Sigmoid colon (tissue), 7 donors: Measurements from ENCODE around the gene ASCL3. TPM values are rescaled to one million over a fixed set of nuclear protein-coding genes. Genes with fewer than 3 reads are reported as not detected.
"Not testable (repeated sequence)": the region's sequence is repeated elsewhere in the genome, so short reads cannot be mapped to it uniquely, and the experiment has no call there.

Experiments
- DNase-seq: peaks from one replicate; pipeline ENCODE4 v3.0.0-alpha.2; 2019
- H3K27ac ChIP-seq, 4 donors: fragments of 200-600 bp; sonication (generic); one replicate each; pipeline ENCODE4 v1.5.1; 2016 to 2019; ENCODE audit warnings: mild to moderate bottlenecking in 1 of 4
- H3K27me3 ChIP-seq, 3 donors: fragments of 200-600 bp; sonication (generic); one replicate each; pipeline ENCODE4 v1.5.1; 2019; ENCODE audit warnings: mild to moderate bottlenecking in 1 of 3
- H3K36me3 ChIP-seq, 4 donors: fragments of 200-600 bp; sonication (generic); one replicate each; pipeline ENCODE4 v1.5.1; 2016 to 2019
- H3K4me1 ChIP-seq, 4 donors: fragments of 200-600 bp; sonication (generic); one replicate each; pipeline ENCODE4 v1.5.1; 2017 to 2019
- H3K4me3 ChIP-seq, 4 donors: fragments of 200-600 bp; sonication (generic); one replicate each; pipeline ENCODE4 v1.5.1; 2017 to 2019; ENCODE audit warnings: mild to moderate bottlenecking in 2 of 4, moderate library complexity in 1 of 4
- H3K9me3 ChIP-seq, 4 donors: fragments of 200-600 bp in 3 of 4; sonication (generic) in 3 of 4; one replicate each; pipeline versions ENCODE4 v1.5.1 to v1.6.1; 2013 to 2019
- CTCF ChIP-seq, 4 experiments: fragments of 450-650 bp in 3 of 4; fragments of 200-600 bp in 1 of 4; IDR thresholded peaks; one replicate each; pipeline ENCODE4 v1.5.1; 2016 to 2019; ENCODE audit warnings: antibody characterized with exemption in 4 of 4, mild to moderate bottlenecking in 3 of 4, moderate library complexity in 2 of 4
- EP300 ChIP-seq, 4 donors: sonication (generic); formaldehyde crosslinking; IDR thresholded peaks; one replicate each; pipeline ENCODE4 v1.6.1; 2017; ENCODE audit warnings: antibody characterized with exemption in 4 of 4
- POLR2A ChIP-seq, 2 donors: fragments of 450-650 bp; IDR thresholded peaks; one replicate each; pipeline ENCODE4 v1.6.1; 2016; ENCODE audit warnings: antibody characterized with exemption in 2 of 2, mild to moderate bottlenecking in 2 of 2, moderate library complexity in 2 of 2
- POLR2AphosphoS5 ChIP-seq, 4 donors: sonication (generic); formaldehyde crosslinking; IDR thresholded peaks; one replicate each; pipeline ENCODE4 v1.6.1; 2017; ENCODE audit warnings: antibody characterized with exemption in 4 of 4
- WGBS, 2 donors: extraction: QIAGEN DNeasy Blood & Tissue Kit; methylation state at CpG; one replicate each; pipeline ENCODE4 v1.1.7; 2013; 5-methylcytosine and 5-hydroxymethylcytosine counted together
- intact Hi-C: fragments of 100-400 bp; cut with DNase I; formaldehyde crosslinking; loops from one replicate; pipeline ENCODE4 v1.15.1; 2023
- polyA plus RNA-seq, 3 donors: library from polyadenylated mRNA; stranded (reverse); fragments of 200-250 nt; gene quantifications; one replicate each; pipeline ENCODE4 v1.2.3, GENCODE V29; 2013
- total RNA-seq, 4 donors: library from RNA; depleted of rRNA; stranded (reverse); fragments of >200 nt; gene quantifications; one replicate each; pipeline ENCODE4 v1.1.0, GENCODE V29; 2016
- donor health status: healthy with polysubstance abuse.
- donor health status: Bipolar disorder and iron deficiency.
- donor health status: healthy.

The ASCL3 gene
- total and polyA plus RNA-seq, 7 donors = not detected

- H3K4me3 ChIP-seq = no peak overlapping the region
- 94 to 95% methylated on average over 5 of the region's 5 CpGs for WGBS, 2 donors
Observed at GRCh38 chr11:8985462-8985861, 42.6 kb upstream of the ASCL3 start.

GRCh38 chr11:8983552-8983951, 40.7 kb upstream of the ASCL3 start:
- DNase-seq = no peak
- no peak for TF ChIP-seq EP300 (IDR thresholded peaks at IDR 0.05)
- TF ChIP-seq POLR2AphosphoS5 (IDR thresholded peaks at IDR 0.05) = no peak
- TF ChIP-seq POLR2A (IDR thresholded peaks at IDR 0.05) = no peak
- no peak for TF ChIP-seq CTCF (IDR thresholded peaks at IDR 0.05)
- no peak overlapping the region for H3K4me3 ChIP-seq
- H3K36me3 ChIP-seq = no peaks in the 10 kb centered on the region
- no peaks in the 10 kb centered on the region for H3K27me3 ChIP-seq
- intact Hi-C loops = no loop called here
- 83 to 88% methylated on average over 2 of the region's 2 CpGs for WGBS, 2 donors
- H3K9me3 ChIP-seq = no peaks in the 10 kb centered on the region
- H3K4me1 ChIP-seq = no peaks in the 10 kb centered on the region
- H3K27ac ChIP-seq = no peak overlapping the region

More at GRCh38 chr11:8985462-8985861, 42.6 kb upstream of the ASCL3 start:
- Histone ChIP-seq H3K9me3 (no peaks in the 10 kb centered on the region), H3K36me3 (no peaks in the 10 kb centered on the region), H3K27me3 (no peaks in the 10 kb centered on the region), H3K4me1 (no peaks in the 10 kb centered on the region), H3K27ac (no peak overlapping the region)
- no peak for TF ChIP-seq POLR2A (IDR thresholded peaks at IDR 0.05)
- intact Hi-C loops = no loop called here
- DNase-seq = no peak

GRCh38 chr11:8980485-8980884, 37.7 kb upstream of the ASCL3 start:
- Histone ChIP-seq H3K36me3 (no peaks in the 10 kb centered on the region), H3K4me1 (no peaks in the 10 kb centered on the region), H3K4me3 (no peak overlapping the region), H3K27ac (no peak overlapping the region), H3K9me3 (no peaks in the 10 kb centered on the region), H3K27me3 (no peaks in the 10 kb centered on the region)
- intact Hi-C loops = no loop called here
- no peak for DNase-seq
- 74 to 82% methylated on average over 3 of the region's 3 CpGs for WGBS, 2 donors
- no peak for TF ChIP-seq EP300 (IDR thresholded peaks at IDR 0.05)
- no peak for TF ChIP-seq POLR2AphosphoS5 (IDR thresholded peaks at IDR 0.05)
- TF ChIP-seq POLR2A (IDR thresholded peaks at IDR 0.05) = no peak
- TF ChIP-seq CTCF (IDR thresholded peaks at IDR 0.05) = no peak

GRCh38 chr11:8979365-8979764, 36.5 kb upstream of the ASCL3 start:
- H3K27ac ChIP-seq, H3K27me3 ChIP-seq, H3K36me3 ChIP-seq, DNase-seq, intact Hi-C loops, H3K9me3 ChIP-seq, H3K4me1 ChIP-seq, H3K4me3 ChIP-seq: not testable (repeated sequence)
- whole genome bisulfite sequencing, 2 donors = 90 to 92% methylated on average over 5 of the region's 7 CpGs

- intact Hi-C loops = no loop called here
- Histone ChIP-seq H3K4me1 (no peaks in the 10 kb centered on the region), H3K27ac (no peak overlapping the region), H3K4me3 (no peak overlapping the region), H3K27me3 (no peaks in the 10 kb centered on the region), H3K36me3 (no peaks in the 10 kb centered on the region), H3K9me3 (no peaks in the 10 kb centered on the region)
- 78 to 80% methylated on average over 3 of the region's 3 CpGs for WGBS, 2 donors
- no peak for DNase-seq
- no peak for TF ChIP-seq EP300 (IDR thresholded peaks at IDR 0.05)
- TF ChIP-seq POLR2AphosphoS5 (IDR thresholded peaks at IDR 0.05) = no peak
- TF ChIP-seq CTCF (IDR thresholded peaks at IDR 0.05) = no peak
- TF ChIP-seq POLR2A (IDR thresholded peaks at IDR 0.05) = no peak
Observed at GRCh38 chr11:8973121-8973520, 30.3 kb upstream of the ASCL3 start.

- H3K4me1 ChIP-seq = no peaks in the 10 kb centered on the region
- H3K27ac ChIP-seq = no peak overlapping the region
- no peaks in the 10 kb centered on the region for H3K36me3 ChIP-seq
- TF ChIP-seq EP300 (IDR thresholded peaks at IDR 0.05) (no peak), POLR2AphosphoS5 (IDR thresholded peaks at IDR 0.05) (no peak), POLR2A (IDR thresholded peaks at IDR 0.05) (no peak), CTCF (IDR thresholded peaks at IDR 0.05) (no peak)
- no peak overlapping the region for H3K4me3 ChIP-seq
- WGBS, 2 donors = 89 to 91% methylated on average over 1 of the region's 1 CpG
- H3K9me3 ChIP-seq = no peaks in the 10 kb centered on the region
- intact Hi-C loops = no loop called here
- no peaks in the 10 kb centered on the region for H3K27me3 ChIP-seq
- DNase-seq = no peak
Observed at GRCh38 chr11:8971924-8972316, 29.1 kb upstream of the ASCL3 start.
